IMR-90 (cell line): Measurements from ENCODE around the gene CLDN11. TPM values are rescaled to one million over a fixed set of nuclear protein-coding genes. Genes with fewer than 3 reads are reported as not detected.

Source experiments
- ATAC-seq: fragments of 200-7000 bp; cut with Tn5 transposase; 2 replicates; pipeline ENCODE4 v1.9.1; 2020; ENCODE audit warnings: low read depth, mild to moderate bottlenecking, moderate library complexity
- BruUV-seq: library from RNA; stranded (reverse); fragments of 400-500 nt; replicated peaks from 2 replicates; lab custom pipeline; 2021; lab: Mats Ljungman, UMichigan
- CTCF ChIA-PET: fragments of 300-600 bp; formaldehyde crosslinking; extraction: SDS; loops from one replicate; lab custom pipeline; 2021; ENCODE audit warnings: antibody characterized with exemption; lab: Yijun Ruan, JAX
- POLR2A ChIA-PET: fragments of 300-600 bp; sonication (Branson Sonifier 250); formaldehyde crosslinking; loops from one replicate; lab custom pipeline; 2022; ENCODE audit warnings: antibody characterized with exemption; ENCODE audit not compliant: unreplicated experiment; lab: Charles Lee
- DNase-seq: peaks from one replicate; pipeline ENCODE4 v3.0.0; 2013
- H2AFZ ChIP-seq: replicated peaks from 2 replicates; pipeline ENCODE3; 2013; ENCODE audit warnings: low read length, mild to moderate bottlenecking; ENCODE audit not compliant: poor library complexity
- H2AK5ac ChIP-seq: 2 replicates; pipeline ENCODE4 v1.6.1; 2013; ENCODE audit warnings: low read depth, low read length, inconsistent platforms
- H2AK9ac ChIP-seq: replicated peaks from 2 replicates; pipeline ENCODE3; 2013; ENCODE audit warnings: mild to moderate bottlenecking, low read depth, low read length, moderate library complexity; ENCODE audit not compliant: poor library complexity
- H2BK120ac ChIP-seq: 2 replicates; pipeline ENCODE4 v1.6.1; 2013; ENCODE audit warnings: low read depth, low read length, inconsistent platforms
- H2BK15ac ChIP-seq: 3 replicates; pipeline ENCODE4 v1.6.1; 2013; ENCODE audit warnings: low read depth, low read length, inconsistent platforms
- H2BK20ac ChIP-seq: 2 replicates; pipeline ENCODE4 v1.6.1; 2013; ENCODE audit warnings: low read depth, mild to moderate bottlenecking, inconsistent platforms, low read length, moderate library complexity
- H2BK5ac ChIP-seq: 2 replicates; pipeline ENCODE4 v1.6.1; 2013; ENCODE audit warnings: mild to moderate bottlenecking, low read depth, low read length, inconsistent platforms; ENCODE audit not compliant: poor library complexity, severe bottlenecking
- H3K14ac ChIP-seq: replicated peaks from 2 replicates; pipeline ENCODE4 v1.6.1; 2013; ENCODE audit warnings: low read depth, low read length, inconsistent platforms
- H3K18ac ChIP-seq: 2 replicates; pipeline ENCODE4 v1.6.1; 2013; ENCODE audit warnings: low read depth, low read length, control low read depth
- H3K23ac ChIP-seq: 2 replicates; pipeline ENCODE4 v1.6.1; 2013; ENCODE audit warnings: low read depth, low read length, inconsistent platforms
- H3K27ac ChIP-seq: 2 replicates; pipeline ENCODE4 v1.5.1; 2013; ENCODE audit warnings: mild to moderate bottlenecking, control low read depth, low read length; ENCODE audit not compliant: insufficient read depth
- H3K27me3 ChIP-seq: 2 replicates; pipeline ENCODE4 v1.6.1; 2013; ENCODE audit warnings: low read length; ENCODE audit not compliant: control insufficient read depth, insufficient read depth
- H3K36me3 ChIP-seq: 2 replicates; pipeline ENCODE4 v1.6.1; 2013; ENCODE audit warnings: low read length, mixed read lengths; ENCODE audit not compliant: control insufficient read depth, insufficient read depth
- H3K4ac ChIP-seq: 2 replicates; pipeline ENCODE4 v1.6.1; 2013; ENCODE audit warnings: low read depth, low read length, inconsistent platforms
- H3K4me1 ChIP-seq: 2 replicates; pipeline ENCODE4 v1.6.1; 2013; ENCODE audit warnings: low read length, mixed read lengths; ENCODE audit not compliant: control insufficient read depth, insufficient read depth
- H3K4me2 ChIP-seq: 2 replicates; pipeline ENCODE4 v1.6.1; 2013; ENCODE audit warnings: low read depth, mild to moderate bottlenecking, control low read depth, low read length, moderate library complexity
- H3K4me3 ChIP-seq: 2 replicates; pipeline ENCODE4 v1.5.1; 2013; ENCODE audit warnings: low read depth, mild to moderate bottlenecking, control low read depth, low read length, moderate library complexity; ENCODE audit not compliant: insufficient read depth
- H3K56ac ChIP-seq: 2 replicates; pipeline ENCODE4 v1.6.1; 2013; ENCODE audit warnings: low read length, inconsistent platforms; ENCODE audit not compliant: insufficient read depth; ENCODE audit errors: extremely low read depth
- H3K79me1 ChIP-seq, 2 experiments: 2 replicates each; pipeline ENCODE4 v1.6.1; 2013; ENCODE audit warnings: low read length in 2 of 2, inconsistent platforms in 1 of 2, low read depth in 1 of 2
- H3K9ac ChIP-seq: 2 replicates; pipeline ENCODE4 v1.6.1; 2013; ENCODE audit warnings: low read depth, low read length, control low read depth
- H3K9me1 ChIP-seq: 2 replicates; pipeline ENCODE4 v1.6.1; 2013; ENCODE audit warnings: low read length, inconsistent platforms; ENCODE audit not compliant: insufficient read depth
- H3K9me3 ChIP-seq: 2 replicates; pipeline ENCODE4 v1.6.1; 2013; ENCODE audit warnings: low read length; ENCODE audit not compliant: control insufficient read depth, insufficient read depth
- H4K20me1 ChIP-seq: 2 replicates; pipeline ENCODE4 v1.6.1; 2013; ENCODE audit warnings: low read length, inconsistent platforms; ENCODE audit not compliant: insufficient read depth
- H4K5ac ChIP-seq: 2 replicates; pipeline ENCODE4 v1.6.1; 2013; ENCODE audit warnings: mild to moderate bottlenecking, low read depth, low read length, control low read depth
- H4K8ac ChIP-seq, 2 experiments: 2 replicates each; pipeline ENCODE4 v1.6.1; 2013; ENCODE audit warnings: low read depth in 2 of 2, low read length in 2 of 2, control low read depth in 1 of 2, inconsistent platforms in 1 of 2
- H4K91ac ChIP-seq: 2 replicates; pipeline ENCODE4 v1.6.1; 2013; ENCODE audit warnings: low read depth, low read length, inconsistent platforms; ENCODE audit not compliant: insufficient read depth
- SMC3 ChIP-seq: fragments of 150-350 bp; IDR thresholded peaks from 2 replicates; pipeline ENCODE4 v1.6.1; 2016; ENCODE audit warnings: low read depth, mild to moderate bottlenecking, antibody characterized with exemption, low read length, moderate library complexity
- WGBS, 2 experiments: methylation state at CpG; one replicate each; pipeline versions ENCODE4 v1.1.5 to v1.1.7; 2013; ENCODE audit warnings: missing lambda C conversion rate in 2 of 2; ENCODE audit not compliant: insufficient read length in 1 of 2; ENCODE audit errors: extremely low coverage in 2 of 2; 5-methylcytosine and 5-hydroxymethylcytosine counted together
- dilution Hi-C: fragments of 300-500 bp; cut with HindIII; formaldehyde crosslinking; loops from one replicate; pipeline ENCODE4 v1.14.3; 2018; ENCODE audit warnings: low sequenced_read_pairs; ENCODE audit not compliant: unreplicated experiment
- in situ Hi-C: fragments of 300-500 bp; cut with MboI; formaldehyde crosslinking; loops from 3 replicates; pipeline ENCODE4 v1.14.3; 2019; ENCODE audit warnings: low sequenced_read_pairs, inconsistent platforms, mixed read lengths
- intact Hi-C: fragments of 100-400 bp; cut with micrococcal nuclease; formaldehyde crosslinking; loops from 2 replicates; pipeline ENCODE4 v1.10.0; 2022
- polyA plus RNA-seq, 3 experiments: library from polyadenylated mRNA; depleted of rRNA; stranded (reverse); fragments of >200 nt; gene quantifications; 2 replicates each; pipeline ENCODE4 v1.2.3, GENCODE V29; 2012; ENCODE audit warnings: low replicate concordance in 1 of 3
- total RNA-seq: library from RNA; depleted of rRNA; stranded (reverse); fragments of >200 nt; gene quantifications from 2 replicates; pipeline ENCODE4 v1.2.3, GENCODE V29; 2012

Gene CLDN11
- total and polyA plus RNA-seq, 2 of the 4 experiments (the other 2 are of a cell fraction) = 245 to 318 TPM

DNA sequence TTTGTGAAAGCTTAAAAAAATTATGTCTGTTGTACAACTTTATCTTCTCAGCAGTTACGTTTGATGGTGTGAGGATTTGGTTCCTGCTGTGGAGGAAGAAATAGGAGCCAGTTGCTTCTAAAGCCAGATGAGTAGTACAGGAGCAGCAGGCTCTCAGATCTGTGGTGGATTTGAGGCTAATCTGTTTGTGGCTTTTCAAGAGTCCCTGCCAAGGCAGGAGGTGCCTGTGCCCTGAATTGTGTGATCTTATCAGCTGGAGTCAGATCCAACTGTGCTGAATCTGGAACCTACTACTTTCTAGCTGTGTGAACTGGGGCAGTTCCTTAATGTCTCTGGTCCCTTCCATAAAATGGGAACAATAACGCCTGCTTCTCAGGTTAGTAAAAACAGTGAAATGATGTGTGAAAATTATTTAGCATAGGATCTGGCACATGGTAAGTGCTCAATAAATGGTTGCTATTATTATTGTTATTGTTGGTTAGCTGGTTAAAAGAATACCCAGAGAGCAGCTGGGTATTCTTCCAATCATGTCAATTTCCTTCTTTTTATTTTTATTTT lies 7.7 kb downstream of the CLDN11 start:
- DNase-seq = no peak
- intact Hi-C loops = loop anchor here (5.0 kb wide), 1 partner anchor 196 kb away; no protein-coding TSS in a partner anchor
- CTCF ChIA-PET = interaction anchor here (0.6 to 1.0 kb wide), 3 partner anchors 20 to 386 kb away, joined by 3 to 4 read pairs (median 3); no protein-coding TSS in a partner anchor

More for the DNA sequence above, 7.7 kb downstream of the CLDN11 start:
- Histone ChIP-seq H3K23ac (peak overlapping the region; percentile 53), H2AK5ac (no peak overlapping the region), H4K8ac (no peak overlapping the region), H2AFZ (no peak overlapping the region), H2BK5ac (no peak overlapping the region), H3K4me2 (no peak overlapping the region), H3K14ac (no peak overlapping the region), H3K27me3 (no peaks in the 10 kb centered on the region), H3K27ac (no peak overlapping the region), H4K20me1 (peaks cover 47% of the 10 kb centered on the region), H3K79me1 (peaks cover 15 to 55% of the 10 kb centered on the region in 2 experiments; a peak in 3 of 4 replicates), H3K36me3 (peaks cover 49% of the 10 kb centered on the region), H4K5ac (no peak overlapping the region), H2BK15ac (no peak overlapping the region), H3K4me1 (peaks cover 9% of the 10 kb centered on the region; the same call in 1 of the 2 replicates), H3K9me1 (peaks cover 13% of the 10 kb centered on the region), H3K18ac (no peak overlapping the region), H3K9me3 (no peaks in the 10 kb centered on the region), H2BK120ac (no peak overlapping the region), H3K4ac (no peak overlapping the region), H3K9ac (no peak overlapping the region), H4K91ac (no peak overlapping the region), H2BK20ac (no peak overlapping the region), H2AK9ac (no peak overlapping the region), H3K4me3 (no peak overlapping the region), H3K56ac (no peak overlapping the region)
- in situ Hi-C loops = loop anchor here (10.0 kb wide), 1 partner anchor 268 kb away; no protein-coding TSS in a partner anchor
- no CpG with 5 or more reads among the region's 2 CpGs for WGBS, 2 experiments
- dilution Hi-C loops = no loop called here
- POLR2A ChIA-PET = no interaction called here
- ATAC-seq = no peak
- TF ChIP-seq SMC3 = no peak
- BruUV-seq = no TSS peak
